GM12874 (cell line): ENCODE data around the gene CGB3.

Experiments used
- TF ChIP-seq, protein P1 (sequence below): IDR thresholded peaks from 2 replicates; pipeline ENCODE4 v1.5.1; 2011; ENCODE audit warnings: low read depth, mild to moderate bottlenecking, control low read depth, low read length, moderate library complexity; ENCODE audit not compliant: insufficient read depth

Gene CGB3

DNA sequence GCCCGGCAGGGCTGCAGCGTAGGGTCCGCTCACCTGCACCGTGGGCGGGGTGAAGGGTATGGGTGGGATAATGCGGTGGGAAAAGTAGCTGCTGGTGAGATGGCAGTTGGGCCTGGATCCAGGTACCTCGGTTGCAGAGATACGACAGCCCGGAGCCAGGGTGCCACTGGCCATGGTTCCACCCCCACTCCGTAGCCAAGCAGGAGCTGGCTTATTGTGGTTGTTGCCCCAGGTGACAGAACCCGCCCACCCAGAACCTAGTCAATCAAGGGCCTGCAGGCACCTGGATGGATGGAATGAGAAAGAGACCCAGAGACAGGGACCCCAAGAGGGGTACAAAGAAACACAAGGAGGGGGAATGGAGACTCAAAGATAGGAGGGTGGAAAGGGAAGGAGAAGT, 3.8 kb downstream of the CGB3 start:
- TF ChIP-seq, protein P1, sequence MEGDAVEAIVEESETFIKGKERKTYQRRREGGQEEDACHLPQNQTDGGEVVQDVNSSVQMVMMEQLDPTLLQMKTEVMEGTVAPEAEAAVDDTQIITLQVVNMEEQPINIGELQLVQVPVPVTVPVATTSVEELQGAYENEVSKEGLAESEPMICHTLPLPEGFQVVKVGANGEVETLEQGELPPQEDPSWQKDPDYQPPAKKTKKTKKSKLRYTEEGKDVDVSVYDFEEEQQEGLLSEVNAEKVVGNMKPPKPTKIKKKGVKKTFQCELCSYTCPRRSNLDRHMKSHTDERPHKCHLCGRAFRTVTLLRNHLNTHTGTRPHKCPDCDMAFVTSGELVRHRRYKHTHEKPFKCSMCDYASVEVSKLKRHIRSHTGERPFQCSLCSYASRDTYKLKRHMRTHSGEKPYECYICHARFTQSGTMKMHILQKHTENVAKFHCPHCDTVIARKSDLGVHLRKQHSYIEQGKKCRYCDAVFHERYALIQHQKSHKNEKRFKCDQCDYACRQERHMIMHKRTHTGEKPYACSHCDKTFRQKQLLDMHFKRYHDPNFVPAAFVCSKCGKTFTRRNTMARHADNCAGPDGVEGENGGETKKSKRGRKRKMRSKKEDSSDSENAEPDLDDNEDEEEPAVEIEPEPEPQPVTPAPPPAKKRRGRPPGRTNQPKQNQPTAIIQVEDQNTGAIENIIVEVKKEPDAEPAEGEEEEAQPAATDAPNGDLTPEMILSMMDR = no peak

DNA sequence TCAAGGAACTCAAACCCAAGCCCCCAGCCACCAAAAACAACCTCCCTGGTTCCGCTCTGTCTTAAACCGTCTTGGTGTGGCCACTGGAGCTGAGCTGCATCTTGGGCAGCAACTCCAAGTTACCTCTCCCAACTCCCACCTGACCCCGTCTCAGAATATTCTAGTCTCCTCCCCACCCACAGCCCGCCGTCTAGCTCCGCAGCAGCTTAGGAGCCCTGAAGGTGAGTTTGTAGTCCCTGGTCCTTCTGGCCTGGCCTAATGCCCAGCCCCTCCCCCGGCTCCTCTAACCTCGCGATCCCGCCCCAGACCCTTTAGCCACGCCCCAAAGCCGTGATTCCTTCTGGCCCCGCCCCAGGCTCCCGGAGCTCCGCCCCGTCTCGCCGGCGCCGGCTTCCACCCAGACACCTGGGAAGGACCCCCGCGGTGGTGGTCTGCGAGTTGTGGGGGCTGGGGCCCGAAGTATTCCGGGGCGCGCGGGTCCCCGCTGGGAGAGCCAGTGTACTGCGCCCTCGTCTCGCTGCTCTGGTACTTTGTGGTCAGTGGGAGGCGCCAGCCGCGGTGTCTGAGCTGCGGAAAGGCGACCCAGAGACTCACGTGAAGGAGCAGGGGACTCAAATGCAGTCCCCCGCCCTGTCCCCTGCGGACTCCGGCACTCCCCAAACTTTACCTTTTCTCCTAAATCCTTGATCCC, 4.7 kb downstream of the CGB3 start:
- TF ChIP-seq, protein P1 = 0 out of 2 replicates have a peak, but pooled peaks have one; percentile 5

DNA sequence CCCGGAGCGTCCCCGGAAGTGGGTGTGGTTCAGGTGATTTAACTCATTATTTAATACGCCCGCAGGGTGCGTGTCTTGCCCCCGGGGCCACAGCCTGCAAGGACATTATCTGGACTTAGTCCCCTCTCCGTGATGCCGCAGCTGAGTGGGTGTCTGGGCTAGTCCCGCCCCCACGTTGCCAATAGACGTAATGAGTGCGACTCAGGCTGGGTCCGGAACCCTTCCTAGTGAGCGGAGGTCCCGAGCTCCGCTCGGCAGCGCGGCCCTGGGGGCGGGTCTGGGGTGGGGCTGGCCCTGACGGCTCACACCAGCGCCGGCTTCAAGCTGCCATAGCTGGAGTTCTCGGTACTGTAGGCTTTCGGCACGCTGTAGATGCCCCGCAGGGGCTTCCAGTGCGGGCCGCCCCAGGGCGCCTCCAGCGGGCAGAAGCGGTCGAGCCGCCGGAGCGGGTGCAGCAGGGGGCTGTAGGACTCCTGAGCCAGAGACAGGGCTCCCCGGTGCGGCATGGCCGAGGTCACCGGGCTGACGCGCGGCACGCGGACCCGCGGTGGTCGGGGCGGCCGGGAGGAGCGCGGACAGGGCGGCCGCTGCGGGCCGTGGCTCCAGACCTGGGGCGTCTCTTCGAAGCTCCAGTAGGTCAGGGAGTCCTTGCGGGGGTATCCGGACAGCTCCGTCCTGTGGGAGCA, 6.3 kb downstream of the CGB3 start:
- TF ChIP-seq, protein P1 = peak; percentile 84

DNA sequence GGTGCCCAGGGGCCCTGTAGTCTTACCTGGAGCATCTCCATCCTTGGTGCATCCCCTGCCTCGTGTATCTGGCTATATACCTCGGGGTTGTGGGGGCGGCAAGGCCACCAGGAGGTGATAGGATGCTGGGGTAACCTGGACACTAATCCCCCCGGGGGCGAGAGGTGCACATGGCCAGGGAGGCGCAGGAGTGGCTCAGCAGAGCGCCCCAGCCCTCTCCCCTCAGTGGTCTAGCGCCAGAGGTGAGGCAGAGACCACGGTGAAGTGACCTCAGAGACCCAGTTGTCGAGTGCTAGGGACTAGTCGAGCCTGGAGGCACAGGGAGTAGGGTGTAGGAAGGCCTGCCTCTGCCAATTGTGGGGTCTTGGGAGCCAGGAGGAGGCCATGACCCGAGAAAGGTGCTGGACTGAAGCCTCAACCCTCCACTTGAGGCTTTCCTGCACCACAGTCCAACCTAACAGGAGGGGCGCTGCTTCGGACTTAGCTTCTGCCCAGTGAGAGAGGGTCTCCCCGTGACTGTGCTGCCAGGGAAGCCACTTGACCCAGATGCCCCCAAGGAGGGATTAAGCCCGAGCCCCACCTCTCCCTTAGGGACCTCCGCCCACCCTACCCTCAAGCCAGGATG, 7.0 kb downstream of the CGB3 start, which contains the start of gene LHB:
Gene LHB, minus strand, starts transcription at position 51 of the 625 bp plus-strand sequence. Its CDS starts 10 bp downstream, at position 41.
- TF ChIP-seq, protein P1 = no peak

DNA sequence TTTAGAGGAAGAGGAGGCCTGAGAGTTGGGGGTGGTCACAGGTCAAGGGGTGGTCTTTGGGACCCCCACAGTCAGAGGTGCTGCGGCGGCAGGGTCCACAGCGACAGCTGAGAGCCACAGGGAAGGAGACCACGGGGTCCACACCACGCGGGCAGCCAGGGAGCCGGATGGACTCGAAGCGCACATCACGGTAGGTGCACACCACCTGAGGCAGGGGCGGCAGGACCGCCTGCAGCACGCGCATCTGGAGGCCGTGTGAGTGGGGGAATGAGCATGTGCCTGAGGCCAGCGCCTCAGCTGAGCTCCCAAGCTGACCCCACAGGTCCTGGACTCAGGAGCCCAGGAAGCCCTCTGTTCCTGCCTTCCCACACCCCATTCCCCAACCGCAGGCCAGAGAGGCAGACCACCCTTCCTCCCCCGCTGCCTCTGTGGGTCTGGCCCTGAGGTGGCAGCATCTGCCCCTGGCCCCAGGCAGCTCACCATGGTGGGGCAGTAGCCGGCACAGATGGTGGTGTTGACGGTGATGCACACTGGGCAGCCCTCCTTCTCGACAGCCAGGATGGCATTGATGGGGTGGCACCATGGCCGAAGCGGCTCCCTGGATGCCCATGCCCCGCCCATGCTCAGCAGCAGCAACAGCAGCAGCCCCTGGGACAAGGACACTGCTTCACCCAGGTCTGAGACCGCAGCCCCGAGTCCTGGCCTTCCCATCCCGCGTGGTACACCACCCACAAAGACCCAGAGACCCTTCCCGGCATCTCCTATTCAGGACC, 7.9 kb downstream of the CGB3 start:
- TF ChIP-seq, protein P1 = no peak

DNA sequence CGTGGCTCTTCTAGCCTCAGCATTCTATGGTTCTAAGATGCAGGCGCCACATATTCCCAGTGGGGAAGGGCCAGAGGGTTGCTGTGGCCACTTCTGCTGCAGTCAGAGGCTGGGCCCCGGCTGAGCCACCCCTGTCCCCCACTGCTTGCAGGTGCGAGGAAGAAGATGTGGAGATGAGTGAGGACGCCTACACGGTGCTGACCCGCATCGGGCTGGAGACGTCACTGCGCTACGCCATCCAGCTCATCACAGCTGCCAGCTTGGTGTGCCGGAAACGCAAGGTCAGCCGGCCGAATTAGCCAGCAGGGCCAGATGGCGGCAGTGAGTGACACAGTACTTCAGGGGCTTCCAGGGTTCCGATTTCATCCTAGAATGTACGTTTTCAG, 9.3 kb downstream of the CGB3 start:
- TF ChIP-seq, protein P1 = no peak
